GM18526 (cell line): ENCODE measurements around the gene OR2H2.

ENCODE experiments used
- POLR2A ChIP-seq: IDR thresholded peaks from 3 replicates; pipeline ENCODE4 v1.6.1; 2011; ENCODE audit not compliant: insufficient read length; ENCODE audit errors: extremely low read depth

OR2H2 gene

GRCh38 chr6:29610540-29610939 is 25.6 kb downstream of the OR2H2 start:
- no peak for TF ChIP-seq POLR2A

- TF ChIP-seq POLR2A = no peak
Observed at GRCh38 chr6:29611426-29611825, 26.5 kb downstream of the OR2H2 start.

- TF ChIP-seq POLR2A = no peak
Observed at GRCh38 chr6:29617782-29618554, 33.0 kb downstream of the OR2H2 start.

GRCh38 chr6:29619578-29620160 is 34.7 kb downstream of the OR2H2 start:
- TF ChIP-seq POLR2A = no peak

- no peak for TF ChIP-seq POLR2A
Observed at GRCh38 chr6:29620630-29621029, 35.7 kb downstream of the OR2H2 start.

- no peak for TF ChIP-seq POLR2A
Observed at GRCh38 chr6:29624520-29624961, 39.6 kb downstream of the OR2H2 start.

- no peak for TF ChIP-seq POLR2A
Observed at GRCh38 chr6:29625337-29625930, 40.5 kb downstream of the OR2H2 start.

- TF ChIP-seq POLR2A = no peak
Observed at GRCh38 chr6:29626948-29627754, 42.2 kb downstream of the OR2H2 start.

- TF ChIP-seq POLR2A = no peak
Observed at GRCh38 chr6:29627755-29628418, 43.0 kb downstream of the OR2H2 start.

- TF ChIP-seq POLR2A = no peak
Observed at GRCh38 chr6:29628419-29629281, 43.7 kb downstream of the OR2H2 start.

- TF ChIP-seq POLR2A = no peak
Observed at GRCh38 chr6:29629571-29629970, 44.6 kb downstream of the OR2H2 start.

- TF ChIP-seq POLR2A = no peak
Observed at GRCh38 chr6:29630315-29630714, 45.4 kb downstream of the OR2H2 start.

- TF ChIP-seq POLR2A = no peak
Observed at GRCh38 chr6:29631209-29631810, 46.4 kb downstream of the OR2H2 start.
